Progenitor cell of endocrine pancreas (in vitro differentiated cells): ENCODE measurements around the gene RPS27L. TPM values are rescaled to one million over a fixed set of nuclear protein-coding genes. Genes with fewer than 3 reads are reported as not detected.

Source experiments
- DNase-seq: peaks from one replicate; pipeline ENCODE4 v3.0.0; 2021; ENCODE audit warnings: low spot score; ENCODE audit not compliant: unreplicated experiment
- H3K27ac Mint-ChIP-seq: 2 replicates; pipeline ENCODE4 v1.8.0; 2021; ENCODE audit warnings: mild to moderate bottlenecking, moderate library complexity, mixed read lengths
- H3K27me3 Mint-ChIP-seq: 2 replicates; pipeline ENCODE4 v1.8.0; 2021; ENCODE audit warnings: mixed read lengths
- H3K36me3 Mint-ChIP-seq: 2 replicates; pipeline ENCODE4 v1.8.0; 2022; ENCODE audit warnings: mixed read lengths; ENCODE audit not compliant: insufficient read depth
- H3K4me1 Mint-ChIP-seq: 2 replicates; pipeline ENCODE4 v1.8.0; 2021; ENCODE audit warnings: low read depth, mixed read lengths
- H3K4me3 Mint-ChIP-seq: 2 replicates; pipeline ENCODE4 v1.8.0; 2021; ENCODE audit warnings: low read depth, mild to moderate bottlenecking, moderate library complexity, mixed read lengths
- H3K9me3 Mint-ChIP-seq: 2 replicates; pipeline ENCODE4 v1.8.0; 2021; ENCODE audit warnings: low read depth, mixed read lengths
- CTCF ChIP-seq: fragments of 200-600 bp; sonication (generic); IDR thresholded peaks from one replicate; pipeline ENCODE4 v1.5.0; 2021; ENCODE audit warnings: antibody characterized with exemption, mild to moderate bottlenecking; ENCODE audit not compliant: unreplicated experiment
- total RNA-seq: library from RNA; stranded (reverse); gene quantifications from 2 replicates; pipeline ENCODE4 v1.2.1, GENCODE V29; 2021

Gene RPS27L
- total RNA-seq, 1 donor from 2014 or later = 129 TPM

GRCh38 chr15:63176302-63176701 is 19.0 kb upstream of the RPS27L start:
- TF ChIP-seq CTCF = no peak
- no peak for DNase-seq
- Mint-ChIP-seq H3K4me3 (no peak overlapping the region), H3K27ac (no peak overlapping the region), H3K9me3 (no peaks in the 10 kb centered on the region), H3K36me3 (no peaks in the 10 kb centered on the region), H3K27me3 (no peaks in the 10 kb centered on the region), H3K4me1 (peaks cover 2% of the 10 kb centered on the region)

DNA sequence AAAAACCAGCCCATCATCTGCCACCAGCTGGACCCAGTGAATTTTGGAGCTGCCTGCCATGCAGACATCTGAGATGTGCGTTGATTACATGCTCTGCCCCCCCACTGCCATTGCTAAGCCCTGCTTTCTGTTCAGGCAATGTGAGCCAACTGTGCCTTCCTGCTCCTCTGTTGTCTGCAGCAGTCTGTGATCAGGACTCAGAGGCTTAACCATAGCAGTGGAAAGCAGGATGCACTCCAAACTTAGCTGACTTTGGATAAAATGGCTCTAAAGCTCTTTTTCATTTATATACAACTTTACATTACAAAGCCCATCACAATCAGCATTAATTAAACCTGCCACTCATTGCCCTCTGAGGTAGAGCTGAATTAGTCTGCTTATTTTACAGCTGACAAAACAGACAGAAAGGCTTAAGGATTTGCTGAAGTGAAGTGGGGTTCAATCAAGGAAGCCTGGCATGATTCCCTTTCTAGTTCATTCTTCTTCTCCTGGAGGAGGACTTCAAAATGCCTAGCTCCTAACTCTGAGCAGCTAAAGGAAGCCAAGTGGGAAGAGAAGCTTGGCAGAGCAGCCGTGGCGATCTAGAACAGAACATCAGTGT is 15.7 kb upstream of the RPS27L start:
- peaks cover 2% of the 10 kb centered on the region for H3K4me1 Mint-ChIP-seq
- no peak overlapping the region for H3K4me3 Mint-ChIP-seq
- H3K27ac Mint-ChIP-seq = no peak overlapping the region
- DNase-seq = no peak
- no peaks in the 10 kb centered on the region for H3K36me3 Mint-ChIP-seq
- TF ChIP-seq CTCF = no peak
- H3K9me3 Mint-ChIP-seq = no peaks in the 10 kb centered on the region
- H3K27me3 Mint-ChIP-seq = no peaks in the 10 kb centered on the region

DNA sequence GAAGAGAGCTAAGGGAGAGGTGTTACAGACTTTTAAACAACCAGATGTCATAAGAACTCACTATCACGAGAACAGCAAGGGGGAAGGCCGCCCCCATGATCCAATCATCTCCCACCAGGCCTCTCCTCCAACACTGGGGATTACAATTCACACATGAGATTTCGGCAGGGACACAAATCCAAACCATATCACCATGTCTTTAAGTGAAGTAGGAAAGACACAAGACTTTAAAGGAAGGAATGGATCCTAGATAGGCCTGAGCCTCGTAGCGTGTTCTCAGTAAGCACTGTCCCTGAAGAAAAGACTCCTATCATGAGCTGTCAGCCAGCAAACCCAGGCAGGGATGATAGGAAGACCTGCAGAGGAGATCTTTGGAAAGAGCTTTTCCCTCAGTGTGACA is 15.1 kb upstream of the RPS27L start:
- H3K36me3 Mint-ChIP-seq = no peaks in the 10 kb centered on the region
- no peak overlapping the region for H3K4me3 Mint-ChIP-seq
- no peak for DNase-seq
- no peaks in the 10 kb centered on the region for H3K9me3 Mint-ChIP-seq
- H3K4me1 Mint-ChIP-seq = no peaks in the 10 kb centered on the region
- TF ChIP-seq CTCF = no peak
- H3K27me3 Mint-ChIP-seq = no peaks in the 10 kb centered on the region
- H3K27ac Mint-ChIP-seq = no peak overlapping the region

GRCh38 chr15:63169788-63170187 is 12.5 kb upstream of the RPS27L start:
- no peaks in the 10 kb centered on the region for H3K4me1 Mint-ChIP-seq
- no peaks in the 10 kb centered on the region for H3K27me3 Mint-ChIP-seq
- no peak overlapping the region for H3K4me3 Mint-ChIP-seq
- no peak for DNase-seq
- no peaks in the 10 kb centered on the region for H3K9me3 Mint-ChIP-seq
- TF ChIP-seq CTCF = no peak
- no peak overlapping the region for H3K27ac Mint-ChIP-seq
- no peaks in the 10 kb centered on the region for H3K36me3 Mint-ChIP-seq

DNA sequence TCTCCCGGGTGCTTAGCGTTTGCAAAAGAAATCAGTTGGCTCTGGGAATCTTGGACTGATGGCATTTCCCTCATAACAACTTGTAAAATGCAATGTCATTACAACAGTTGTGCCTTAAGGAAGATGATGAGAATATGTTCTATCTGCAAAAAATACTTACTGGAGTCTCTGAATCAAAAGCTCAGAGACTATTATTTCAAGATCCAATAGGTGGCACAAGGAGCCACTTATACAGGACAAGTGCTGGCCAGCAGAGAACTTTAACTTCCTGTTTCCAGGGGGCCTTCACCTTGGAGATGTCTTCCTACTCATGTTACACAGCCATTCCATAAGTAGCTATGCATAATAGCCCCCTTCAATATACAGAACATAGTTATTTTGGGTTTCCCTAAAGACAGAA is 8.9 kb upstream of the RPS27L start:
- Mint-ChIP-seq H3K36me3 (no peaks in the 10 kb centered on the region), H3K4me1 (no peaks in the 10 kb centered on the region), H3K4me3 (no peak overlapping the region), H3K27ac (no peak overlapping the region), H3K27me3 (no peaks in the 10 kb centered on the region), H3K9me3 (no peaks in the 10 kb centered on the region)
- no peak for DNase-seq
- TF ChIP-seq CTCF = no peak
